Measurements from ENCODE around the gene SFXN2.

The SFXN2 gene

DNA sequence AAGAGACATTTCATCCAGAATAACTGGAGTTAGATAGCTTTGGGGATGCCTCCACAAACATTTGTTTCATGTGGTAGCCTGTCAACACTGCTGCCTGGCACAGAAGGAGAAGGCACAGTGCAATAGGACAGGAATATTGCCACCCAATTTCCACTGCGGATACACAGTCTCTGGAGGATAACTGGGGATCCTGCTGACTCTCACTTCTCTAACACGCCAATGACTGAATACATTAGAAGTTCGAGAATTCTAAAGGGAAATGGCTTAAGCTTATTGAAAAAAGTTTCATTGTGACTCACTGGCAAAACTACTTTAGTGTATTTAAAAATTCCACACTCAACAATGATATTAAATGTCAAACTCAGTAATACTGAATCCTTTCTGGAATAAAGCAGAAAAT, 13.2 kb upstream of the SFXN2 start:
- H3K27ac ChIP-seq (ENCODE audit: low read depth, low read length), result no peak overlapping the region
- H3K4me3 ChIP-seq (ENCODE audit: low read length), result no peak overlapping the region
- no peaks in the 10 kb centered on the region for H3K9me2 ChIP-seq (replicated peaks; ENCODE audit: control insufficient read depth, low read length)

DNA sequence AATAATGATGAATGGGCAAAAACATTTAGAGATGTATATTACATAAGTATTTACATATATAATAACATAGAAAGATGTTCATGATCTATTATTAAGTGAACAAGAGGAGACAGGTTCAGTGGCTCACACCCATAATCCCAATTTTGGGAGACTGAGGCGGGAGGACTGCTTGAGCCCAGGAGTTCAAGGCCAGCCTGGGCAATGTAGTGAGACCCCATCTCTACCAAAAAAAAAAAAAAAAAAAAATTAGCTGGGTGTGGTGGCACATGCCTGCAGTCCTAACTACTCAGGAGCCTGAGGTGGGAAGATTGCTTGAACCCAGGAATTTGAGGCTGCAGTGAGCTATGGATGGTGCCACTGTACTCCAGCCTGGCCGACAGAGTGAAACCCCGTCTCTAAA, 12.6 kb upstream of the SFXN2 start:
- H3K9me2 ChIP-seq (replicated peaks; ENCODE audit: control insufficient read depth, low read length), result no peaks in the 10 kb centered on the region
- no peak overlapping the region for H3K4me3 ChIP-seq (ENCODE audit: low read length)
- no peaks in the 10 kb centered on the region for H3K9me3 ChIP-seq (ENCODE audit: control insufficient read depth, insufficient read depth, low read length)
- TF ChIP-seq, protein P1, sequence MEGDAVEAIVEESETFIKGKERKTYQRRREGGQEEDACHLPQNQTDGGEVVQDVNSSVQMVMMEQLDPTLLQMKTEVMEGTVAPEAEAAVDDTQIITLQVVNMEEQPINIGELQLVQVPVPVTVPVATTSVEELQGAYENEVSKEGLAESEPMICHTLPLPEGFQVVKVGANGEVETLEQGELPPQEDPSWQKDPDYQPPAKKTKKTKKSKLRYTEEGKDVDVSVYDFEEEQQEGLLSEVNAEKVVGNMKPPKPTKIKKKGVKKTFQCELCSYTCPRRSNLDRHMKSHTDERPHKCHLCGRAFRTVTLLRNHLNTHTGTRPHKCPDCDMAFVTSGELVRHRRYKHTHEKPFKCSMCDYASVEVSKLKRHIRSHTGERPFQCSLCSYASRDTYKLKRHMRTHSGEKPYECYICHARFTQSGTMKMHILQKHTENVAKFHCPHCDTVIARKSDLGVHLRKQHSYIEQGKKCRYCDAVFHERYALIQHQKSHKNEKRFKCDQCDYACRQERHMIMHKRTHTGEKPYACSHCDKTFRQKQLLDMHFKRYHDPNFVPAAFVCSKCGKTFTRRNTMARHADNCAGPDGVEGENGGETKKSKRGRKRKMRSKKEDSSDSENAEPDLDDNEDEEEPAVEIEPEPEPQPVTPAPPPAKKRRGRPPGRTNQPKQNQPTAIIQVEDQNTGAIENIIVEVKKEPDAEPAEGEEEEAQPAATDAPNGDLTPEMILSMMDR (IDR thresholded peaks at IDR 0.05; ENCODE audit: low read depth, low read length, poor library complexity, severe bottlenecking), result no peak
- no peak for TF ChIP-seq EZH2phosphoT487 (IDR thresholded peaks at IDR 0.05; ENCODE audit: borderline replicate concordance, low read length)
- H3K36me3 ChIP-seq (ENCODE audit: control insufficient read depth, low read length), result peaks cover 34% of the 10 kb centered on the region
- no peaks in the 10 kb centered on the region for H4K20me1 ChIP-seq (ENCODE audit: control insufficient read depth, insufficient read depth, low read depth, low read length)
- peaks cover 19% of the 10 kb centered on the region for H3K79me2 ChIP-seq (ENCODE audit: control insufficient read depth, low read length)
- no peak overlapping the region for H3K4me2 ChIP-seq (ENCODE audit: low read length)
- H3K27me3 ChIP-seq (ENCODE audit: control insufficient read depth, low read length), result no peaks in the 10 kb centered on the region
- H3F3A ChIP-seq (ENCODE audit: control insufficient read depth, insufficient read depth), result 0 out of 2 replicates have a peak, but pooled peaks cover 3% of the 10 kb centered on the region
- H3K27ac ChIP-seq (ENCODE audit: low read depth, low read length), result no peak overlapping the region
- H3K4me1 ChIP-seq (ENCODE audit: control insufficient read depth, low read length), result peaks cover 18% of the 10 kb centered on the region

More for the DNA sequence above, 13.2 kb upstream of the SFXN2 start:
- Histone ChIP-seq H3K79me2 (ENCODE audit: control insufficient read depth, low read length) (peaks cover 14% of the 10 kb centered on the region), H3K27me3 (ENCODE audit: control insufficient read depth, low read length) (no peaks in the 10 kb centered on the region), H3K36me3 (ENCODE audit: control insufficient read depth, low read length) (peaks cover 37% of the 10 kb centered on the region), H4K20me1 (ENCODE audit: control insufficient read depth, insufficient read depth, low read depth, low read length) (no peaks in the 10 kb centered on the region), H3K4me2 (ENCODE audit: low read length) (no peak overlapping the region), H3K4me1 (ENCODE audit: control insufficient read depth, low read length) (peaks cover 14% of the 10 kb centered on the region), H3F3A (ENCODE audit: control insufficient read depth, insufficient read depth) (0 out of 2 replicates have a peak, but pooled peaks cover 3% of the 10 kb centered on the region), H3K9me3 (ENCODE audit: control insufficient read depth, insufficient read depth, low read length) (no peaks in the 10 kb centered on the region)
- TF ChIP-seq, protein P1 (IDR thresholded peaks at IDR 0.05; ENCODE audit: low read depth, low read length, poor library complexity, severe bottlenecking), result no peak
- no peak for TF ChIP-seq EZH2phosphoT487 (IDR thresholded peaks at IDR 0.05; ENCODE audit: borderline replicate concordance, low read length)

DNA sequence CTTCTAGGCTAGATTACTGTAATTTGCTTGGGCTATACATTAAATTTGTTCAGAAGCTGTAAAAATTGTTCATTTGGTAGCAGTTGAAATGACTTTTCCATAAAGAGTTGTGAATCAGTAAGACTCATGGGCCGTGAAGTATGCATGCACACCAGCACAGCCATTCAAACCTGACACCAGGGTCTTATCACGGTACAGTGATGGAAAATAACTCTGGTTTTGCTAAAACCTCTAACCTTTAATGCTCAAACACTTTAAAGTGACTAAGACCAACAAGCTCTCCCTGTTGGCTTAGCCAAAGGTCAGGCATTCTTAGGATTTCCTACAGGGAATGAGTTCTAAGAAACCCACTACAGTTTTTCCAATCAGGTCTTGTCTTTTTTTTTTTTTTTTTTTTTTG, 11.7 kb upstream of the SFXN2 start:
- H3K79me2 ChIP-seq (ENCODE audit: control insufficient read depth, low read length), result peaks cover 28% of the 10 kb centered on the region
- H4K20me1 ChIP-seq (ENCODE audit: control insufficient read depth, insufficient read depth, low read depth, low read length), result no peaks in the 10 kb centered on the region
- no peaks in the 10 kb centered on the region for H3K9me3 ChIP-seq (ENCODE audit: control insufficient read depth, insufficient read depth, low read length)
- no peaks in the 10 kb centered on the region for H3K27me3 ChIP-seq (ENCODE audit: control insufficient read depth, low read length)
- H3K4me2 ChIP-seq (ENCODE audit: low read length), result no peak overlapping the region
- H3K27ac ChIP-seq (ENCODE audit: low read depth, low read length), result no peak overlapping the region
- no peaks in the 10 kb centered on the region for H3K9me2 ChIP-seq (replicated peaks; ENCODE audit: control insufficient read depth, low read length)
- peaks cover 20% of the 10 kb centered on the region for H3K4me1 ChIP-seq (ENCODE audit: control insufficient read depth, low read length)
- TF ChIP-seq, protein P1 (IDR thresholded peaks at IDR 0.05; ENCODE audit: low read depth, low read length, poor library complexity, severe bottlenecking), result no peak
- no peak for TF ChIP-seq EZH2phosphoT487 (IDR thresholded peaks at IDR 0.05; ENCODE audit: borderline replicate concordance, low read length)
- H3K4me3 ChIP-seq (ENCODE audit: low read length), result no peak overlapping the region
- peaks cover 28% of the 10 kb centered on the region for H3K36me3 ChIP-seq (ENCODE audit: control insufficient read depth, low read length)
- 0 out of 2 replicates have a peak, but pooled peaks cover 3% of the 10 kb centered on the region for H3F3A ChIP-seq (ENCODE audit: control insufficient read depth, insufficient read depth)
